Caco-2 (cell line): ENCODE measurements around the gene UPK1B. TPM values are rescaled to one million over a fixed set of nuclear protein-coding genes. Genes with fewer than 3 reads are reported as not detected.
A peak's percentile ranks its signal among the peaks of the same experiment; 100 is the strongest.

Experiments used
- BruUV-seq: library from RNA; stranded (reverse); fragments of 400-500 nt; replicated peaks from 2 replicates; lab custom pipeline; 2021; lab: Mats Ljungman, UMichigan
- CTCF ChIA-PET: fragments of 300-600 bp; sonication (Branson Sonifier 250); formaldehyde crosslinking; loops from one replicate; lab custom pipeline; 2022; ENCODE audit warnings: antibody characterized with exemption; lab: Charles Lee
- POLR2A ChIA-PET: fragments of 300-600 bp; sonication (Branson Sonifier 250); formaldehyde crosslinking; loops from one replicate; lab custom pipeline; 2022; ENCODE audit warnings: antibody characterized with exemption; lab: Charles Lee
- DNase-seq, 2 experiments: peaks; one replicate each; pipeline versions ENCODE4 v3.0.0 to v3.0.0-alpha.2; 2020 to 2022
- H3K27me3 ChIP-seq: replicated peaks from 2 replicates; pipeline ENCODE4 v1.6.0; 2011; ENCODE audit warnings: low read length; ENCODE audit not compliant: control insufficient read depth, insufficient read depth
- H3K36me3 ChIP-seq: 2 replicates; pipeline ENCODE4 v1.5.1; 2011; ENCODE audit warnings: low read length; ENCODE audit not compliant: control insufficient read depth, insufficient read depth
- H3K4me1 ChIP-seq: fragments of 250-450 bp; sonication (Bioruptor Pico); 2 replicates; pipeline ENCODE4 v1.5.1; 2020; ENCODE audit warnings: mild to moderate bottlenecking
- H3K4me3 ChIP-seq: 2 replicates; pipeline ENCODE4 v1.5.1; 2011; ENCODE audit warnings: low read depth, mild to moderate bottlenecking, control low read depth, low read length
- H3K9me3 ChIP-seq: fragments of 250-450 bp; sonication (Bioruptor Pico); 2 replicates; pipeline ENCODE4 v1.5.1; 2020; ENCODE audit warnings: mild to moderate bottlenecking, moderate library complexity
- H3K27ac Mint-ChIP-seq: one replicate; pipeline ENCODE4 v1.8.0; 2022; ENCODE audit warnings: mixed read lengths; ENCODE audit not compliant: unreplicated experiment
- H3K27me3 Mint-ChIP-seq: one replicate; pipeline ENCODE4 v1.8.0; 2022; ENCODE audit warnings: mixed read lengths; ENCODE audit not compliant: insufficient read depth, unreplicated experiment
- H3K36me3 Mint-ChIP-seq: one replicate; pipeline ENCODE4 v1.8.0; 2022; ENCODE audit warnings: mild to moderate bottlenecking, mixed read lengths; ENCODE audit not compliant: insufficient read depth, unreplicated experiment
- H3K4me1 Mint-ChIP-seq: one replicate; pipeline ENCODE4 v1.8.0; 2022; ENCODE audit warnings: low read depth, mixed read lengths; ENCODE audit not compliant: unreplicated experiment
- H3K4me3 Mint-ChIP-seq: one replicate; pipeline ENCODE4 v1.8.0; 2022; ENCODE audit warnings: mild to moderate bottlenecking, moderate library complexity, mixed read lengths; ENCODE audit not compliant: unreplicated experiment
- H3K9me3 Mint-ChIP-seq: one replicate; pipeline ENCODE4 v1.8.0; 2022; ENCODE audit warnings: mixed read lengths; ENCODE audit not compliant: unreplicated experiment
- CTCF ChIP-seq, 2 experiments: fragments of 200-600 bp in 1 of 2; IDR thresholded peaks; 1 replicate in 1 of 2; 2 replicates in 1 of 2; pipeline versions ENCODE4 v1.5.1 to v1.8.0; 2011 to 2022; ENCODE audit warnings: antibody characterized with exemption in 1 of 2, control low read depth in 1 of 2, inconsistent platforms in 1 of 2, low read depth in 1 of 2, low read length in 1 of 2, mild to moderate bottlenecking in 1 of 2, moderate library complexity in 1 of 2; ENCODE audit not compliant: insufficient read depth in 1 of 2, severe bottlenecking in 1 of 2, unreplicated experiment in 1 of 2
- intact Hi-C: fragments of 100-400 bp; cut with micrococcal nuclease; formaldehyde crosslinking; loops from one replicate; pipeline ENCODE4 v1.10.0; 2022; ENCODE audit not compliant: unreplicated experiment
- total RNA-seq: library from RNA; stranded (reverse); gene quantifications from 2 replicates; pipeline ENCODE4 v1.2.3, GENCODE V29; 2022

UPK1B gene
- total RNA-seq, 1 experiment from 2014 or later, result 0.50 TPM

DNA sequence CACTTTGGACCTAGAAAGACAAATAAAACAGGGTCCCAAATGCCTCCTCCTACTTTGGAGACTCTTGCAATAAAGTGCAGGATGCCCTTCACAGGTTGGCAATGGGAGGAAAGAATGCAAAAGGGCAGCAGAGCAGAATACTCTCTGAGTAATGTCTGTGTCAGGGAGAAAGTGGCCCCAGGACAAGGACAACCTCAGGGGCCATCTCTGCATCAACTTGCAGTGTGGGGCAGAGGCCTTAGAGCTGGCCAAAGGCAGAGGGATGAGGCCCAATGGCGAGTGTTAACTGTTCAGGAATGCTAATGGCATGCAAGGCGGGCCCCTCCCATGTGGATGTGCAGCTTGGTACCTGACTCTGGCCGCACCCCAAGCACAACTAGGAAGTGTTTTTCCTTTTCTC is 8.4 kb downstream of the UPK1B start:
- H3K4me3 ChIP-seq, result no peak overlapping the region
- DNase-seq, result peak; percentile 55 to 85
- ChIA-PET CTCF (no interaction called here), POLR2A (no interaction called here)
- Mint-ChIP-seq H3K36me3 (no peaks in the 10 kb centered on the region), H3K4me1 (peaks cover 33% of the 10 kb centered on the region), H3K4me3 (no peak overlapping the region), H3K27ac (peak overlapping the region; percentile 66), H3K9me3 (peaks cover 10% of the 10 kb centered on the region), H3K27me3 (no peaks in the 10 kb centered on the region)
- BruUV-seq, result no TSS peak
- no peaks in the 10 kb centered on the region for H3K27me3 ChIP-seq
- H3K36me3 ChIP-seq, result no peaks in the 10 kb centered on the region
- TF ChIP-seq CTCF (IDR thresholded peaks at IDR 0.05; ENCODE audit: insufficient read depth in 1 of 2, low read depth in 1 of 2, low read length in 1 of 2, severe bottlenecking in 1 of 2, unreplicated experiment in 1 of 2), result no peak
- H3K9me3 ChIP-seq, result no peaks in the 10 kb centered on the region
- peaks cover 57% of the 10 kb centered on the region for H3K4me1 ChIP-seq
- intact Hi-C loops, result no loop called here

GRCh38 chr3:119184111-119184510 is 10.7 kb downstream of the UPK1B start:
- Mint-ChIP-seq H3K9me3 (no peaks in the 10 kb centered on the region), H3K27ac (peak overlapping the region; percentile 49)
- CTCF ChIA-PET, result interaction anchor here (0.6 to 1.1 kb wide), 2 partner anchors 57 to 333 kb away, joined by 3 to 7 read pairs; no protein-coding TSS in a partner anchor

More at GRCh38 chr3:119184111-119184510, 10.7 kb downstream of the UPK1B start:
- Histone ChIP-seq H3K4me3 (no peak overlapping the region), H3K9me3 (no peaks in the 10 kb centered on the region), H3K27me3 (no peaks in the 10 kb centered on the region), H3K36me3 (no peaks in the 10 kb centered on the region), H3K4me1 (peaks cover 65% of the 10 kb centered on the region)
- intact Hi-C loops, result loop anchor here (1.0 kb wide), 2 partner anchors 23 to 56 kb away; partner anchors contain the start of gene B4GALT4
- Mint-ChIP-seq H3K4me1 (peaks cover 38% of the 10 kb centered on the region), H3K4me3 (no peak overlapping the region), H3K27me3 (no peaks in the 10 kb centered on the region), H3K36me3 (no peaks in the 10 kb centered on the region)
- POLR2A ChIA-PET, result interaction anchor here (0.6 to 0.8 kb wide), 3 partner anchors 27 to 57 kb away, joined by 3 to 11 read pairs (median 4); partner anchors contain the start of gene B4GALT4
- no TSS peak for BruUV-seq
- no peak for TF ChIP-seq CTCF (IDR thresholded peaks at IDR 0.05; ENCODE audit: insufficient read depth in 1 of 2, low read depth in 1 of 2, low read length in 1 of 2, severe bottlenecking in 1 of 2, unreplicated experiment in 1 of 2)
- no peak for DNase-seq
